Activated CD4-positive, alpha-beta memory T cell treated with anti-CD3 and anti-CD28 coated beads, Interleukin-2, amount 10 ng/mL, durations not matched to agents 7 days and 5 days (primary cell): ENCODE data around the gene CIITA. TPM values are rescaled to one million over a fixed set of nuclear protein-coding genes. Genes with fewer than 3 reads are reported as not detected.
"Not testable (repeated sequence)": the region's sequence is repeated elsewhere in the genome, so short reads cannot be mapped to it uniquely, and the experiment has no call there.

Experiments
- CTCF ChIA-PET: fragments of 350-600 bp; sonication (Branson Sonifier 250); formaldehyde crosslinking; loops from one replicate; lab custom pipeline; 2021; ENCODE audit warnings: antibody characterized with exemption, inconsistent platforms; lab: Charles Lee
- POLR2A ChIA-PET: fragments of 350-600 bp; sonication (Branson Sonifier 250); formaldehyde crosslinking; loops from one replicate; lab custom pipeline; 2021; ENCODE audit warnings: antibody characterized with exemption; lab: Charles Lee
- DNase-seq: peaks from one replicate; pipeline ENCODE4 v3.0.0-alpha.2; 2020
- H3K27ac Mint-ChIP-seq: one replicate; pipeline ENCODE4 v1.8.0; 2021; ENCODE audit warnings: mild to moderate bottlenecking, mixed read lengths
- H3K27me3 Mint-ChIP-seq: one replicate; pipeline ENCODE4 v1.8.0; 2021; ENCODE audit warnings: mixed read lengths
- H3K36me3 Mint-ChIP-seq: one replicate; pipeline ENCODE4 v1.8.0; 2021; ENCODE audit warnings: low read depth, mixed read lengths
- H3K4me1 Mint-ChIP-seq: one replicate; pipeline ENCODE4 v1.8.0; 2021; ENCODE audit warnings: mixed read lengths
- H3K4me3 Mint-ChIP-seq: one replicate; pipeline ENCODE4 v1.8.0; 2021; ENCODE audit warnings: mild to moderate bottlenecking, mixed read lengths
- H3K9me3 Mint-ChIP-seq: one replicate; pipeline ENCODE4 v1.8.0; 2021; ENCODE audit warnings: mixed read lengths
- total RNA-seq, 2 experiments: library from RNA; stranded (reverse); gene quantifications; one replicate each; pipeline ENCODE4 v1.2.3, GENCODE V29; 2021

The CIITA gene
- total RNA-seq, 2 experiments from 2014 or later, result 48.5 to 48.9 TPM

DNA sequence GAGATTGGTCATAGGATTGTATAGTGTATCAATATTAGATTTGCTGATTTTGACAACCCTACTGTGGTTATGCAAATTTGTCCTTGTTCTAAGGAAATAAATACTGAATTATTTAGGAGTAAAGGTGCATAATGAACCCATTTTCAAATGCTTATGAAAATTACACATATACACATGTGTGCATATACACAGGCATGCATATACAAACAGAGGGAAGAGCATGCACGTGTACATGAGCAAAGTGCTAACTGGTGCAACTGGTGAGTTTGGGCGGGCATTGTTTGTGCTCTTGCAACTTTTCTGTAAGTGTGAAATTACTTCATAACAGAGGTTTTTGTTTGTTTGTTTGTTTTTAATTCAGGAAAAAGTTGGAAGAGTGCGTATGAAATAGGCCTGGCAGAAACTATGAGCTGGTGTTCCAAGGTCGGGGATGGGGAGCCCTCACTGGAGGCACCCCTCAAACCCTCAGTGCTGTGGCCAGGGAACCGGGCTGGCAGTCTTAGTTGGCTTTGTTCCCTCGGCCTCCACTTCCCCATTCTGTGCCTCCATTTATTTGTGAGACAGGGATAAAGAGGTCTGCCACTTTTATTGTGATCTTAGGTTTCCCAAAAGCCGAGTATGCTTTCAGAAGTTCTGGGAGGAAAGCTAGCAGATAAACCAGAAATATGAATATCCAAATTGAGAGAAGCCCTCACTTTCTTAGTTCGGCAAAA is 59.4 kb downstream of the CIITA start:
- DNase-seq, result no peak
- no peaks in the 10 kb centered on the region for H3K27me3 Mint-ChIP-seq
- ChIA-PET POLR2A (interaction anchor here (0.6 to 3.3 kb wide), 8 partner anchors 10 to 1845 kb away, joined by 3 to 16 read pairs (median 3); partner anchors contain the start of genes CIITA and HAPSTR1), CTCF (interaction anchor here (1.2 to 2.3 kb wide), 6 partner anchors 17 to 422 kb away, joined by 3 to 11 read pairs (median 6); partner anchors contain the start of gene CIITA)
- H3K27ac Mint-ChIP-seq, result no peak overlapping the region
- H3K4me1 Mint-ChIP-seq, result peaks cover 81% of the 10 kb centered on the region
- H3K36me3 Mint-ChIP-seq, result peaks cover 30% of the 10 kb centered on the region
- H3K4me3 Mint-ChIP-seq, result no peak overlapping the region
- no peaks in the 10 kb centered on the region for H3K9me3 Mint-ChIP-seq

DNA sequence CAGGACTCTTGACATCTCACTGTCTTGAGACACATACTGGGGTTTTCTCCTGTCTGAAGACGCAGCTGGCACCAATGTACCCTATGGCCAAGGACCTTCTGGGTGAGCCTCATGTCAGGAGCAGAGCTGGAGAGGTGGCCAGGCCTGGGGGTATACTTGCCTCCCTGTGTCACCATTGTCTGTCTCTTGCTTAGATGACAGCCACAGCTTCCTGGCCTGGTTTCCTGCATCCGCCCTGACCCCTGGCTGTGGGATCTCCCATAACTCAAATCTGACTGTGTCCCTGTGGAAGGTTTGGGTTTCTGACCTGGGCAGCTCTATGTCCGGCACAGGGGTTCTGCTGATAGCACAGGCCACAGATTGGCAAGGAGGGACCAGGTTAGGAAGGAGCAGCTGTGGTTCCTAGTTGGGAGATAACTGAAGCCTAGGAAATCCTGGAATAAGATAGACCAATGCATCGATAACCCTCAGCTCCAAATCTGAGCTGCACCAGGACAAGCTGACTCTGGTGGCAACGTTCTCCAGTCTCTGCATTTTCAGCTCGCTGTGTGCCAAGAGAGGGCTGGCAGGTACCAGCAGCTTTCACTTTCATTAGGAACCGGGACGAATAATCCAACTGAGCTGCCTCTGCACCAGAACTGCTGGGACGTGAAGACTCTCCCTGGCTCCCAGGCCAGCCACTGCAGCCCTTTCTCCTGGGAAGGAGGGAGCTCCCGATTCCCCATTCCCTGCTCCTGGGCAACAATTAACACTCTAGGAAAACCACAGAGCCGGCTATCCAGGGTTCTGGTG is 60.3 kb downstream of the CIITA start:
- Mint-ChIP-seq H3K27ac (peak overlapping the region; percentile 45), H3K4me3 (peak overlapping the region; percentile 51), H3K36me3 (peaks cover 30% of the 10 kb centered on the region), H3K4me1 (peaks cover 83% of the 10 kb centered on the region), H3K27me3 (no peaks in the 10 kb centered on the region), H3K9me3 (no peaks in the 10 kb centered on the region)
- ChIA-PET POLR2A (interaction anchor here (0.6 to 3.3 kb wide), 9 partner anchors 11 to 1846 kb away, joined by 3 to 16 read pairs (median 3); partner anchors contain the start of genes CIITA and HAPSTR1), CTCF (interaction anchor here (0.9 to 2.3 kb wide), 7 partner anchors 10 to 423 kb away, joined by 3 to 11 read pairs (median 4); partner anchors contain the start of gene CIITA)
- DNase-seq, result peak; percentile 25

DNA sequence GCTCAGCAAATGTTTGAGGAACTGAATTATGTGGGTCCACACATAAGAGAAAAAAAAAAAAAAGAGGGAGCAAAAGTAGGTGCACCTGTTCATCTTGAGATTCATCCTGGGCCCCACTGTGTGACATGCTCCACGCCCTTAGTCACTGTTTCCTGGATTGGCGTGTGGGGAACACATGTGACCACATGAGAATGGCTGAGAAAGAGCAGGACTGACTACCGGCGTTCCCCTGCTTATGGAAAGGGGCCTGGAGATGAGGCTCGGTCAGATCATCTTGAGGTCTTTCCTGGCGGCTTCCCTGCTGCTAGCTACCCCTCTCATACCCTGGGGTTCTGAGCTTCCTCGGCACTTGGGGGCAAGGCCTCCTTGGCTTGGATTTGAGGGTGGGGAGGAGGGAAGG is 61.3 kb downstream of the CIITA start:
- Mint-ChIP-seq H3K4me3 (peak overlapping the region; percentile 51), H3K9me3 (no peaks in the 10 kb centered on the region), H3K36me3 (peaks cover 30% of the 10 kb centered on the region), H3K27me3 (no peaks in the 10 kb centered on the region), H3K4me1 (peaks cover 89% of the 10 kb centered on the region), H3K27ac (peak overlapping the region; percentile 44)
- peak; percentile 51 for DNase-seq
- POLR2A ChIA-PET, result interaction anchor here (1.0 to 3.3 kb wide), 3 partner anchors 12 to 61 kb away, joined by 3 to 16 read pairs (median 11); partner anchors contain the start of gene CIITA
- CTCF ChIA-PET, result interaction anchor here (2.2 to 2.3 kb wide), 2 partner anchors 19 to 201 kb away, joined by 7 to 11 read pairs; no protein-coding TSS in a partner anchor

DNA sequence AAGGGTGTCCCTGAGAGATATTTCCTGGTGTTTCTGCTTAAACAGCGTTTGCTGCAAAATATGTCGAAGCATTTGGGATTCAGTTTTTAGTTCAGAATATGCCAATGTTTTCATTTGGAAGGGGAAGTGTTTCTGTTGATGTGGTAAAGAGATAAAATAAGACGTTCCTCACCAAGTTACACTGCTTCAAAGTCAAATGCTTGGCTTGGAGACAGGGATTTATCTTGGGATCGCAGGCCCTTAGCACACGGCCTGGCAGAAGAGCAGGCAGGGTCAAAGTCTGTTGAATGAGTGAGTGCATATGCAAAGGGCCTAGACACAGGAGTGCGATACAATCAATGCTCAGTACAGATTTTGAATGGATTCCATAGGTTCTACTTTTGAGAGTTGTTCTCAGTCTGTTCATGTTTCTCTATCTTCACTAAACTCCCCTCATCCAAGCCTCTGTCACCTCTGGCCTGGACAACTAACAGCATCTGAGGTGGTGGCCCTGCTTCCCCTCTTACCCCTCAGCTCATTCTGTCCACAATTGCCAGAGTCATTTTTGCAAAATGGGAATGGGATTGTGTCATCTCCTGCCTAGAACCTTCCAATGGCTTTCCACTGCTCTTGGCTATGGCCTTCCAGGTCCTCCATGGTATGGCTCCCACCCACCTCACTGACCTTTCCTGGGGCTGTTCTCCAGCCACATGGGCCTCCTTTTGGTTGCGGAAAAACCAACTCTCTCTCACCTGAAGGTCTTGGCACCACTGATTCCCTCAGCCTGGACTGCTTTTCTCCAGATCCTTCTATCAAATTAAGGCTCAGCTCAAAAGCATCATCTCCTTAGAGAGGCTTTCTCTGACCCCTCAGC is 62.0 kb downstream of the CIITA start:
- H3K4me1 Mint-ChIP-seq, result peaks cover 87% of the 10 kb centered on the region
- POLR2A ChIA-PET, result interaction anchor here (0.9 to 3.3 kb wide), 4 partner anchors 10 to 195 kb away, joined by 4 to 16 read pairs (median 8); partner anchors contain the start of genes CIITA and NUBP1
- peak overlapping the region; percentile 51 for H3K4me3 Mint-ChIP-seq
- CTCF ChIA-PET, result interaction anchor here (0.9 to 1.9 kb wide), 2 partner anchors 20 to 61 kb away, joined by 4 to 5 read pairs; no protein-coding TSS in a partner anchor
- H3K36me3 Mint-ChIP-seq, result peaks cover 30% of the 10 kb centered on the region
- no peaks in the 10 kb centered on the region for H3K27me3 Mint-ChIP-seq
- no peaks in the 10 kb centered on the region for H3K9me3 Mint-ChIP-seq
- no peak for DNase-seq
- peak overlapping the region; percentile 44 for H3K27ac Mint-ChIP-seq

DNA sequence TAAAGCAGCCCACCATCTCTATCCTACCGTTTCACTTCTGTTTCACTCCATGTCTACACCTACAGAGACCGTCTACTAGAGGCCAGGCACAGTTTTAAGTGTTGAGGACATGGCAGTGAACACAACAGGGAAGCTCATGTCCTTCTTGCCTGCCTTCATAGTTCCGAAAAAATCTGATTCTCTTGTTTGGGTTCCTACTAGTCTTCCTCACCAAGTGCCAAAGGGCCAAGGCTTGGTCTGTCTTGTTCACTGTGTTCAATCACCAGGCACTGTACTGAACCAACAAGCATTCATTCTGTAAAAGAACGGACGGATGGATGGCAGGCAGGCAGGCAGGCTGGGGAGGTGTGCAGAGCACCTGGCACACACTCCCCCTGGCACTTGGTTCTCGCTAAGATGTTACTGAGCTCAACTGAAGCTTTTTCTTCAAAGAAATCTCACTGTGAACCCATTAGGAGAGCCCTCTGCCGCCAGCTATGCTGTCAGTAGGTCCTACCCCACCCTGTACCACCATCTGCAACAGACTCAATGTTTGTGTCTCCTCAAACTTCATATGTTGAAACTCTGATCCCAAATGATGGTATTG is 62.7 kb downstream of the CIITA start:
- no peak for DNase-seq
- ChIA-PET CTCF (interaction anchor here (0.9 to 1.9 kb wide), 2 partner anchors 21 to 61 kb away, joined by 4 to 5 read pairs; no protein-coding TSS in a partner anchor), POLR2A (interaction anchor here (0.9 to 3.3 kb wide), 7 partner anchors 7 to 196 kb away, joined by 3 to 16 read pairs (median 6); partner anchors contain the start of genes CIITA and NUBP1)
- Mint-ChIP-seq H3K9me3 (no peaks in the 10 kb centered on the region), H3K36me3 (peaks cover 30% of the 10 kb centered on the region), H3K4me1 (peaks cover 82% of the 10 kb centered on the region), H3K4me3 (peak overlapping the region; percentile 86), H3K27ac (peak overlapping the region; percentile 42), H3K27me3 (no peaks in the 10 kb centered on the region)

DNA sequence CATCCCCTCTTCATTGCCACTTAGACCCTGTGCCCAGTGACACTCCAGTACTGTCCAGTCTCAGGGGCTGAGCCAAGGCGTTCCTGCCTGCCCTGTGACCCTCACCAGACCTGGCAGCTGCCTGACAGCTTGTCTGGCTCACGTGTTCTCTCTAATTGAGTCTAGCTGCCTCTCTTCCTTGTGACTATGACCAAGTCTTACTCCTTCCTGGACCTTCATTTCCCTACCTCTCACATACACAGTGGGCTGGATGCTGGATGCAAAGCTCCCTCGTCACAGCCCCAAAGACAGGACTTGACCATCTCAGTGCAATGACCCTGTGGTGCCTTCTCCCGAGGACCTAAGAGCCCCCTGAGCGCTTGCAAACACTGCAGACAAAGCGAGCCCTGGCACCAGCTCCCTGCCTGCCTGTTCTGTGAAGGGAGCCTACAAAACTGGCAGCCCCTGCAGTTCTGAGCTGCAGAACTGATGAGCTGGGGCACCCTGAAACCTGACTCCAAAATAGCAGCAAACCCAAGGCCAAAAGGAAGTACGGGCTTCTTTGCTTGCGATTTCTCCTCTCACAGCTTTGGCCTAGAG is 63.6 kb downstream of the CIITA start:
- POLR2A ChIA-PET, result interaction anchor here (0.9 to 3.2 kb wide), 9 partner anchors 8 to 197 kb away, joined by 3 to 12 read pairs (median 4); partner anchors contain the start of gene NUBP1
- no peaks in the 10 kb centered on the region for H3K27me3 Mint-ChIP-seq
- H3K36me3 Mint-ChIP-seq, result peaks cover 25% of the 10 kb centered on the region
- H3K9me3 Mint-ChIP-seq, result no peaks in the 10 kb centered on the region
- peaks cover 83% of the 10 kb centered on the region for H3K4me1 Mint-ChIP-seq
- H3K27ac Mint-ChIP-seq, result peak overlapping the region; percentile 41
- peak; percentile 24 for DNase-seq
- H3K4me3 Mint-ChIP-seq, result peak overlapping the region; percentile 86
- CTCF ChIA-PET, result interaction anchor here (0.8 to 1.9 kb wide), 5 partner anchors 14 to 431 kb away, joined by 3 to 4 read pairs (median 3); no protein-coding TSS in a partner anchor

DNA sequence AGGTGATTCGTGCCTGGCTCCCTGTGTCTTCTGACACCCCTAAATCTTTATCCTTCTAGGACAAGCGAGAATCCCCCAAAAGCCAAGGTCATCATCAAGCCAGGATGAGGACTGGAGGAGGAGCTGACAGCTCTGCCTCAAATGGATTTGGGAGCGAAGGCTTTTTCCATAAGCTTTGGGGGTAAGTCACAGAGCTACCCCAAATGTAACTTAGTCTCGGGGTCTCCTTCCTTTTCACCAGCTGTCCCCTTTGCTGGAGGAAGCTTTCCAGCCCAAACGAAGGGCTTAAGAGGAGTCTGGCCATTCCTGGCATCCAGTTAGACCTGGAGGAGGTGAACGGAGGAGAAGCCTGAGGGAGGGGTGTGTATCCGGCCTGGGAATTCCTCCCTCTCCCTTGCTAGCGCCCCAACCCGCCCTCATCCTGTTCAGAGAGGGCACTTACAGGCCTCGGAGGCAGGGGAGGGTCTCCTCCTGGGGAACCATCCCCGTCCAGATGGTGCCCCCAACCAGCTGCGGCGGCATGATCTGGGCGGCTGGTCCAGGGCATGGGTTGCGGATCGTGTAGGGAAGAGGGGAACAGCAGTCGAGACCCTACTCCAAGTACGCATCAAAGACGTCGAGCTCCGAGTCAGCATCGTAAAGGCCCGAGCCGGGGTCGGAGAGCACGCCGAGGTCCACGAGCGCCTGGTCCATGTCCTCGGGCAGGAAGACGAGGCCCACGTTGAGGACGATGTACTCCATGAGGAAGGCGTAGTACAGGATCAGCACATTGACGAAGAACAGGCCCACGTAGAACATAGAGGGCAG is 64.3 kb downstream of the CIITA start:
- no peaks in the 10 kb centered on the region for H3K27me3 Mint-ChIP-seq
- H3K27ac Mint-ChIP-seq, result peak overlapping the region; percentile 76
- CTCF ChIA-PET, result interaction anchor here (0.8 to 1.9 kb wide), 7 partner anchors 13 to 431 kb away, joined by 3 to 4 read pairs (median 3); no protein-coding TSS in a partner anchor
- H3K4me3 Mint-ChIP-seq, result peak overlapping the region; percentile 86
- POLR2A ChIA-PET, result interaction anchor here (0.9 to 3.2 kb wide), 9 partner anchors 9 to 197 kb away, joined by 3 to 12 read pairs (median 4); partner anchors contain the start of gene NUBP1
- H3K4me1 Mint-ChIP-seq, result peaks cover 85% of the 10 kb centered on the region
- no peaks in the 10 kb centered on the region for H3K9me3 Mint-ChIP-seq
- H3K36me3 Mint-ChIP-seq, result peaks cover 21% of the 10 kb centered on the region
- DNase-seq, result no peak

DNA sequence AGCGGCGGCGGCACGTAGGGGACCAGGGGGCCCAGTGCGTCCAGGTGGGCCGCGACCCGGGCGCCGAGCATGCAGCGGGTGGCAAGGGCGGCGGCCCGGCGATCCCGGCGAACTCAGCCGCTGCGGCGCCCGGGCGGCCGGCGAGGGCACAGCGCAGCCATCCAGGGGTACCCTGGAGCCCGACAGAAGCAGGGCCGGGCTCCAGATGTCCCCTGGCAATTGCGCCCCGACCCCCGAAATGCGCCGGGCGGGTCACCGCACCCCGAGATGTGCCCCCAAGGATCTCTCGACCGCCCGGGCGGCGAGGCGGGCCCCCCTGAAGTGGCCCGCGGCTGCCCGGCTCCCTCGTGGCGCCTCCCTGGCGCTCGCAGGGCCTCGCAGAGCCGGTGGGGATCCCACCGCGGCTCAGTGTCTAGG is 64.9 kb downstream of the CIITA start:
- CTCF ChIA-PET, result interaction anchor here (0.9 to 1.4 kb wide), 6 partner anchors 15 to 163 kb away, joined by 3 to 4 read pairs (median 4); partner anchors contain the start of gene CIITA

DNA sequence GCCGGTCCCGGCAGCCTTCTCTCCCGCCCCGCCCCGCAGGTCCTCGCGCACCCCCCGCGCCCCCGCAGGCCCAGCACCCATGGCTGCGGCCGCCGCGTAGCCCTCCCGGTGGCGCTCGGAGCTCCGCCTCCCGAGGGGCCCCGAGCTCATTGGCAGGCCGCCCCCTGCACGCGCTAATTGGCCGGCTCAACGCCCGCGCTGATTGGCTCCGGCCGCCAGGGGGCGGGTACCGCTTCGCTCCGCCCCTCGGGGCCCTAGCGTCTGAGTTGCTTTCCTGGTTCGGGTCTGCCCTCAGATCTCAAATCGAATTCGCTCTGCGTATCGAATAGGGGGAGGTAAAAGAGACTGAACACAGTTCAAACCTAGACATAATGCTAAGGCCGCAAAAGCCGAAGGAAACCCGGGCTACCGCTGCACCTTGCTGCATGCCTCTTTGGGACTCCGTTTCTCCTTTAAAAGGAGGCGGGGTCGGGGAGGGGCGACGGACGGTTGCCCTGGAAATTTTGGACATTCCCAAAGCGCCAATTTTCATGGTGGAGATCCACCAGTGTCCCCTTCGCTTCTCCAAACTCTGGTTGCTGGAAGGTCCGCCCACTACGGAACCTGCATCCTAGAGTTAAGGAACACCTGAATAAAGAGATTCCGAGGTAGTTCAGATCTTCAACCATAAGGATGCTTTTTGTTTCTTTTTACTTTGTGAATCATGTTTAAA is 65.5 kb downstream of the CIITA start, which contains the start of gene DEXI:
DEXI (minus strand) TSS at position 117 of the 712 bp plus-strand sequence. CDS start 463 bp downstream, outside the sequence.
- H3K4me3 Mint-ChIP-seq, result peak within 1 kb of the TSS; percentile 86
- H3K36me3 Mint-ChIP-seq, result peaks cover 15% of the 10 kb centered on the region
- peaks cover 82% of the 10 kb centered on the region for H3K4me1 Mint-ChIP-seq
- H3K9me3 Mint-ChIP-seq, result no peaks in the 10 kb centered on the region
- DNase-seq, result peak; percentile 96
- ChIA-PET CTCF (interaction anchor here (0.9 to 1.4 kb wide), 6 partner anchors 16 to 162 kb away, joined by 3 to 4 read pairs (median 4); partner anchors contain the start of gene CIITA), POLR2A (interaction anchor here (0.5 to 3.2 kb wide), 8 partner anchors 8 to 1843 kb away, joined by 3 to 12 read pairs (median 3); partner anchors contain the start of genes CIITA, NUBP1 and TXNDC11)
- H3K27ac Mint-ChIP-seq, result peak within 1 kb of the TSS; percentile 76
- no peaks in the 10 kb centered on the region for H3K27me3 Mint-ChIP-seq

More for the DNA sequence above, 64.9 kb downstream of the CIITA start:
- POLR2A ChIA-PET, result interaction anchor here (0.5 to 3.2 kb wide), 8 partner anchors 9 to 1842 kb away, joined by 3 to 12 read pairs (median 3); partner anchors contain the start of genes CIITA, NUBP1 and TXNDC11
- DNase-seq, result peak; percentile 28
- H3K9me3 Mint-ChIP-seq, H3K27me3 Mint-ChIP-seq: not testable (repeated sequence)
- H3K36me3 Mint-ChIP-seq, result peaks cover 19% of the 10 kb centered on the region
- H3K4me3 Mint-ChIP-seq, result peak overlapping the region; percentile 86
- peaks cover 82% of the 10 kb centered on the region for H3K4me1 Mint-ChIP-seq
- peak overlapping the region; percentile 76 for H3K27ac Mint-ChIP-seq
